MM.1S (cell line): ENCODE results near the gene B3GAT3.
A peak's percentile ranks its signal among the peaks of the same experiment; 100 is the strongest.
"Not testable (repeated sequence)": the region's sequence is repeated elsewhere in the genome, so short reads cannot be mapped to it uniquely, and the experiment has no call there.

Experiments
- DNase-seq: peaks from one replicate; pipeline ENCODE4 v3.0.0-alpha.2; 2015
- H2AFZ ChIP-seq: fragments of 300-600 bp; sonication (generic); 2 replicates; pipeline ENCODE4 v1.6.0; 2016; ENCODE audit warnings: antibody characterized with exemption, low read length
- H3F3A ChIP-seq: fragments of 300-600 bp; sonication (generic); 2 replicates; pipeline ENCODE4 v1.6.1; 2016; ENCODE audit warnings: mild to moderate bottlenecking, antibody characterized with exemption, low read length, moderate library complexity, mixed read lengths; ENCODE audit not compliant: insufficient read depth
- H3K27ac ChIP-seq: fragments of 300-600 bp; sonication (generic); 2 replicates; pipeline ENCODE4 v1.5.1; 2016; ENCODE audit warnings: mild to moderate bottlenecking, low read length
- H3K27me3 ChIP-seq: fragments of 300-600 bp; sonication (generic); replicated peaks from 2 replicates; pipeline ENCODE4 v1.6.0; 2016; ENCODE audit warnings: low read length; ENCODE audit not compliant: insufficient read depth
- H3K36me3 ChIP-seq: fragments of 300-600 bp; sonication (generic); replicated peaks from 2 replicates; pipeline ENCODE4 v1.6.1; 2016; ENCODE audit warnings: mild to moderate bottlenecking, low read length, mixed read lengths; ENCODE audit not compliant: insufficient read depth
- H3K4me1 ChIP-seq: fragments of 300-600 bp; sonication (generic); 2 replicates; pipeline ENCODE4 v1.6.1; 2016; ENCODE audit warnings: low read length, mixed read lengths
- H3K4me2 ChIP-seq: fragments of 300-600 bp; sonication (generic); 2 replicates; pipeline ENCODE4 v1.6.0; 2016; ENCODE audit warnings: low read depth, low read length
- H3K4me3 ChIP-seq: fragments of 300-600 bp; sonication (generic); 2 replicates; pipeline ENCODE4 v1.5.1; 2016; ENCODE audit warnings: low read length, mixed read lengths
- H3K79me2 ChIP-seq: fragments of 300-600 bp; sonication (generic); 2 replicates; pipeline ENCODE4 v1.6.1; 2016; ENCODE audit warnings: mixed run types, low read length, mixed read lengths
- H3K9ac ChIP-seq: fragments of 300-600 bp; sonication (generic); 2 replicates; pipeline ENCODE4 v1.6.1; 2016; ENCODE audit warnings: low read length, mixed read lengths
- H3K9me2 ChIP-seq: fragments of 300-600 bp; sonication (generic); replicated peaks from 2 replicates; pipeline ENCODE4 v1.6.1; 2016; ENCODE audit warnings: mild to moderate bottlenecking, low read length, mixed read lengths; ENCODE audit not compliant: insufficient read depth
- H3K9me3 ChIP-seq: fragments of 300-600 bp; sonication (generic); replicated peaks from 2 replicates; pipeline ENCODE4 v1.6.1; 2016; ENCODE audit warnings: mild to moderate bottlenecking, low read length, mixed read lengths; ENCODE audit not compliant: insufficient read depth
- H4K20me1 ChIP-seq: fragments of 300-600 bp; sonication (generic); 2 replicates; pipeline ENCODE4 v1.6.1; 2016; ENCODE audit warnings: mild to moderate bottlenecking, low read length, moderate library complexity, mixed read lengths; ENCODE audit not compliant: insufficient read depth
- CTCF ChIP-seq: fragments of 300-600 bp; sonication (generic); IDR thresholded peaks from 2 replicates; pipeline ENCODE4 v1.5.1; 2016; ENCODE audit warnings: antibody characterized with exemption, low read length, mixed read lengths
- EZH2 ChIP-seq: fragments of 300-600 bp; sonication (generic); optimal IDR thresholded peaks from 2 replicates; pipeline ENCODE3; 2017; ENCODE audit warnings: low read depth, mild to moderate bottlenecking, antibody characterized with exemption, low read length, mixed read lengths
- EZH2phosphoT487 ChIP-seq: fragments of 300-600 bp; sonication (generic); IDR thresholded peaks from 2 replicates; pipeline ENCODE4 v1.6.1; 2018; ENCODE audit warnings: antibody characterized with exemption, low read length

B3GAT3 gene

GRCh38 chr11:62573592-62574362 is 48.0 kb downstream of the B3GAT3 start, which contains the start of gene EEF1G:
EEF1G (minus strand) TSS chr11:62573891; CDS start chr11:62573842, 49 bp downstream.
- Histone ChIP-seq H3F3A (peaks cover 10% of the 10 kb centered on the region; the same call in 1 of the 2 replicates), H3K9me3 (no peaks in the 10 kb centered on the region), H3K27ac (peak within 1 kb of the TSS; percentile 62), H2AFZ (peak within 1 kb of the TSS; percentile 93), H3K27me3 (no peaks in the 10 kb centered on the region), H3K4me1 (peaks cover 19% of the 10 kb centered on the region), H3K9me2 (no peaks in the 10 kb centered on the region), H3K4me3 (peak within 1 kb of the TSS; percentile 98), H3K36me3 (peaks cover 3% of the 10 kb centered on the region; the same call in 1 of the 2 replicates), H4K20me1 (no peaks in the 10 kb centered on the region), H3K79me2 (peaks cover 54% of the 10 kb centered on the region), H3K4me2 (peak within 1 kb of the TSS; percentile 97), H3K9ac (peak within 1 kb of the TSS; percentile 95)
- no peak for TF ChIP-seq CTCF
- no peak for TF ChIP-seq EZH2phosphoT487
- no peak for TF ChIP-seq EZH2
- DNase-seq, result peak; percentile 100

GRCh38 chr11:62573006-62573591 is 48.7 kb downstream of the B3GAT3 start:
- no peak for TF ChIP-seq CTCF
- TF ChIP-seq EZH2phosphoT487, result no peak
- no peak for TF ChIP-seq EZH2
- no peaks in the 10 kb centered on the region for H3K27me3 ChIP-seq
- H3K4me2 ChIP-seq, result peak overlapping the region; percentile 67
- peak overlapping the region; percentile 95 for H3K9ac ChIP-seq
- no peaks in the 10 kb centered on the region for H4K20me1 ChIP-seq
- peak overlapping the region; percentile 88 for H2AFZ ChIP-seq
- peaks cover 10% of the 10 kb centered on the region; the same call in 1 of the 2 replicates for H3F3A ChIP-seq
- peak overlapping the region; percentile 98 for H3K4me3 ChIP-seq
- H3K9me2 ChIP-seq, result no peaks in the 10 kb centered on the region
- H3K36me3 ChIP-seq, result peaks cover 6% of the 10 kb centered on the region; the same call in 1 of the 2 replicates
- peak overlapping the region; percentile 58 for H3K27ac ChIP-seq
- H3K9me3 ChIP-seq, result no peaks in the 10 kb centered on the region
- peaks cover 60% of the 10 kb centered on the region for H3K79me2 ChIP-seq
- no peak for DNase-seq
- H3K4me1 ChIP-seq, result peaks cover 19% of the 10 kb centered on the region

GRCh38 chr11:62572431-62572830 is 49.4 kb downstream of the B3GAT3 start:
- peaks cover 19% of the 10 kb centered on the region for H3K4me1 ChIP-seq
- H3K27me3 ChIP-seq, result no peaks in the 10 kb centered on the region
- TF ChIP-seq CTCF (no peak), EZH2phosphoT487 (no peak), EZH2 (no peak)
- peaks cover 66% of the 10 kb centered on the region for H3K79me2 ChIP-seq
- peak overlapping the region; percentile 67 for H3K4me2 ChIP-seq
- peak overlapping the region; percentile 98 for H3K4me3 ChIP-seq
- no peak overlapping the region for H3K27ac ChIP-seq
- no peaks in the 10 kb centered on the region for H4K20me1 ChIP-seq
- H3K9me3 ChIP-seq, result no peaks in the 10 kb centered on the region
- no peaks in the 10 kb centered on the region for H3K9me2 ChIP-seq
- H3F3A ChIP-seq, result peaks cover 10% of the 10 kb centered on the region; the same call in 1 of the 2 replicates
- DNase-seq, result no peak
- H2AFZ ChIP-seq, result no peak overlapping the region
- peak overlapping the region; percentile 95; the same call in 1 of the 2 replicates for H3K9ac ChIP-seq
- H3K36me3 ChIP-seq, result peaks cover 6% of the 10 kb centered on the region

GRCh38 chr11:62571493-62571892 is 50.3 kb downstream of the B3GAT3 start:
- peak overlapping the region; percentile 67 for H3K4me2 ChIP-seq
- not testable (repeated sequence) for H3K9me3 ChIP-seq, H3F3A ChIP-seq, H2AFZ ChIP-seq, H3K27me3 ChIP-seq, DNase-seq, H4K20me1 ChIP-seq, H3K9me2 ChIP-seq, H3K27ac ChIP-seq, H3K4me3 ChIP-seq, H3K9ac ChIP-seq
- H3K36me3 ChIP-seq, result peaks cover 11% of the 10 kb centered on the region
- peaks cover 19% of the 10 kb centered on the region for H3K4me1 ChIP-seq
- peaks cover 75% of the 10 kb centered on the region for H3K79me2 ChIP-seq

GRCh38 chr11:62570903-62571302 is 50.9 kb downstream of the B3GAT3 start:
- not testable (repeated sequence) for H3K4me2 ChIP-seq, H3K27ac ChIP-seq, H3K9me2 ChIP-seq, H3K27me3 ChIP-seq, H3K9ac ChIP-seq, H4K20me1 ChIP-seq, H3F3A ChIP-seq, H3K4me3 ChIP-seq, H3K9me3 ChIP-seq, H2AFZ ChIP-seq, DNase-seq
- Histone ChIP-seq H3K4me1 (peaks cover 19% of the 10 kb centered on the region), H3K79me2 (peaks cover 81% of the 10 kb centered on the region), H3K36me3 (peaks cover 11% of the 10 kb centered on the region)
